Sigmoid colon (tissue), 4 donors: ENCODE measurements around the gene ELF5.

Experiments
- CTCF ChIP-seq, 4 experiments: fragments of 450-650 bp in 3 of 4; fragments of 200-600 bp in 1 of 4; IDR thresholded peaks; one replicate each; pipeline ENCODE4 v1.5.1; 2016 to 2019; ENCODE audit warnings: antibody characterized with exemption in 4 of 4, mild to moderate bottlenecking in 3 of 4, moderate library complexity in 2 of 4
- EP300 ChIP-seq, 4 donors: sonication (generic); formaldehyde crosslinking; IDR thresholded peaks; one replicate each; pipeline ENCODE4 v1.6.1; 2017; ENCODE audit warnings: antibody characterized with exemption in 4 of 4
- POLR2A ChIP-seq, 2 donors: fragments of 450-650 bp; IDR thresholded peaks; one replicate each; pipeline ENCODE4 v1.6.1; 2016; ENCODE audit warnings: antibody characterized with exemption in 2 of 2, mild to moderate bottlenecking in 2 of 2, moderate library complexity in 2 of 2

DNA sequence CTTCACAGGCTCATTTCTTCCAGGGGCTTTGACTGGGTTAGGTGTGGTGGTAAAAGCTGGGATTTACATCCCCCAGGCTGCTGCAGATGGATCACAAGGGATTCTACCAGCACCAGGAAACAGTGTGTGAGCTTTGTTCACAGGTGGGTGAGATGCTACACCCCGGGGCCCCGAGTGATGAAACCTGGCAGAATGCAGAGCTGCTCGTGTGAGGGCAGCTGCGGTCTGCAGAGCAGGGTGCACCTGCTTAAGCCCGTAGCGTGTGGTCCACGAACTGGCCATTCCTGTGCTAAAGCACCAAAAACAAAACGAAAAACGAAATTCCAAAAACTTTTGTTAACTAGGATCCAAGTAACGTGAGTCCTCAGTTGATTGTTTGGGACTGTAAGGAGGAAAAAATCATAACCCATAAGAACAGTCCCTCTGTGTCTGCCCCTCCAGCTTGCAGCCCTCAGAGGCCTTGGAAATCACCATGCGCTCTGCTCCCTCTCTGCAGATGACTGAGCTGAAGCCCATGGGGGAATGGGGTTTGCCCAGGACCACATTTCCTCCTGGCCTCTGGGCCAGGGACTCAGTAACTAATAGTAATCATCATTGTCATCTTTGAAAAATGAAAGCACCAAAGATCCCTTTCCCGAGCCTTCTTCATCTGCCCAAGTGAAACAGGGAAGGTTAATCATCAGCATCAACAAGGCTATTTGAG lies 24.6 kb downstream of the ELF5 start:
- no peak for TF ChIP-seq POLR2A (IDR thresholded peaks at IDR 0.05)
- no peak for TF ChIP-seq CTCF (IDR thresholded peaks at IDR 0.05)
- no peak for TF ChIP-seq EP300 (IDR thresholded peaks at IDR 0.05)
